DOHH2 (cell line): ENCODE data around the gene UBR1.
"Not testable (repeated sequence)": the region's sequence is repeated elsewhere in the genome, so short reads cannot be mapped to it uniquely, and the experiment has no call there.

Source experiments
- H3F3A ChIP-seq: fragments of 200-600 bp; sonication (generic), shearing (Covaris generic); 2 replicates; pipeline ENCODE4 v1.6.0; 2016; ENCODE audit warnings: antibody characterized with exemption, mild to moderate bottlenecking; ENCODE audit not compliant: control insufficient read depth, insufficient read depth
- H3K27ac ChIP-seq: fragments of 200-600 bp; sonication (generic); 2 replicates; pipeline ENCODE4 v1.5.1; 2014; ENCODE audit warnings: low read depth, mild to moderate bottlenecking, low read length, moderate library complexity
- H3K27me3 ChIP-seq: fragments of 200-600 bp; sonication (generic); 2 replicates; pipeline ENCODE4 v1.6.1; 2014; ENCODE audit warnings: mild to moderate bottlenecking, low read length, mixed read lengths; ENCODE audit not compliant: control insufficient read depth
- H3K36me3 ChIP-seq: fragments of 200-600 bp; sonication (generic); 2 replicates; pipeline ENCODE4 v1.6.1; 2014; ENCODE audit warnings: mild to moderate bottlenecking, low read length, moderate library complexity, mixed read lengths; ENCODE audit not compliant: control insufficient read depth
- H3K4me1 ChIP-seq: fragments of 200-600 bp; sonication (generic); 2 replicates; pipeline ENCODE4 v1.6.1; 2014; ENCODE audit warnings: mild to moderate bottlenecking, low read length, mixed read lengths; ENCODE audit not compliant: control insufficient read depth
- H3K4me2 ChIP-seq: fragments of 200-600 bp; sonication (generic); 2 replicates; pipeline ENCODE4 v1.6.0; 2014; ENCODE audit warnings: mild to moderate bottlenecking, low read length, moderate library complexity
- H3K4me3 ChIP-seq: fragments of 200-600 bp; sonication (generic); 2 replicates; pipeline ENCODE4 v1.5.1; 2014; ENCODE audit warnings: mild to moderate bottlenecking, low read length, mixed read lengths
- H3K79me2 ChIP-seq: fragments of 200-600 bp; sonication (generic); 2 replicates; pipeline ENCODE4 v1.6.1; 2014; ENCODE audit warnings: mild to moderate bottlenecking, low read length, mixed read lengths; ENCODE audit not compliant: control insufficient read depth
- H3K9me2 ChIP-seq: fragments of 200-600 bp; sonication (generic); replicated peaks from 2 replicates; pipeline ENCODE4 v1.6.1; 2014; ENCODE audit warnings: mild to moderate bottlenecking, low read length, mixed read lengths; ENCODE audit not compliant: control insufficient read depth
- H3K9me3 ChIP-seq: fragments of 200-600 bp; sonication (generic); 2 replicates; pipeline ENCODE4 v1.6.1; 2014; ENCODE audit warnings: antibody characterized with exemption, low read length, mixed read lengths; ENCODE audit not compliant: control insufficient read depth, insufficient read depth
- H4K20me1 ChIP-seq: fragments of 200-600 bp; sonication (generic); 2 replicates; pipeline ENCODE4 v1.6.0; 2014; ENCODE audit warnings: low read depth, mild to moderate bottlenecking, antibody characterized with exemption, low read length, moderate library complexity; ENCODE audit not compliant: control insufficient read depth, insufficient read depth
- EZH2phosphoT487 ChIP-seq: fragments of 200-600 bp; sonication (generic); IDR thresholded peaks from 2 replicates; pipeline ENCODE4 v1.6.1; 2017; ENCODE audit warnings: borderline replicate concordance, mild to moderate bottlenecking, antibody characterized with exemption, low read length, moderate library complexity, mixed read lengths
- TF ChIP-seq, protein P1 (sequence below): fragments of 200-600 bp; sonication (generic); IDR thresholded peaks from one replicate; pipeline ENCODE4 v1.5.1; 2014; ENCODE audit warnings: antibody characterized with exemption, mild to moderate bottlenecking, low read depth, low read length; ENCODE audit not compliant: poor library complexity, severe bottlenecking

The UBR1 gene

DNA sequence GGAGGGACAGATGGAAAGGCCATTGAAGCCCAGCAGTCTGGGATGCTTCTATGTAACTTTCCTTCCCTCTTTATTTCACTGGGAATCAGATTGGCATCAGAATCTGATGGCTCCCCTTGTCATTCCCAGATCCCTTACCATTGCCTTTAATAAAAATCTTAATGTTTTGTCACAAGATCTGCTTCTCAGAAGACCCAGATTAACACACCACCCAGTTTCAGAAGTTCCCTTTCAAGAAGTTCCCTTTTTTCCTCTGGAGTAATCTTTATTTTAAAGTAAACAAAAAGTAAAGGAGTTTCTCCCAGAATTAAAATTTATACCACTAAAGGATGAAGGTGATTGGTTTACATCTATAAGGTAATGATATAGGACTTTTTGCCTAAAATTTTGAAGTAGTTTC is 76.4 kb downstream of the UBR1 start:
- 0 out of 2 replicates have a peak, but pooled peaks cover 2% of the 10 kb centered on the region for H3F3A ChIP-seq
- no peaks in the 10 kb centered on the region for H3K79me2 ChIP-seq
- no peak overlapping the region for H3K27ac ChIP-seq
- no peak overlapping the region for H3K4me3 ChIP-seq
- no peaks in the 10 kb centered on the region for H3K27me3 ChIP-seq
- H3K36me3 ChIP-seq = peaks cover 57% of the 10 kb centered on the region
- no peaks in the 10 kb centered on the region for H3K9me3 ChIP-seq
- no peaks in the 10 kb centered on the region for H3K9me2 ChIP-seq
- no peaks in the 10 kb centered on the region for H3K4me1 ChIP-seq
- H3K4me2 ChIP-seq = no peak overlapping the region
- H4K20me1 ChIP-seq = no peaks in the 10 kb centered on the region
- no peak for TF ChIP-seq EZH2phosphoT487
- TF ChIP-seq, protein P1, sequence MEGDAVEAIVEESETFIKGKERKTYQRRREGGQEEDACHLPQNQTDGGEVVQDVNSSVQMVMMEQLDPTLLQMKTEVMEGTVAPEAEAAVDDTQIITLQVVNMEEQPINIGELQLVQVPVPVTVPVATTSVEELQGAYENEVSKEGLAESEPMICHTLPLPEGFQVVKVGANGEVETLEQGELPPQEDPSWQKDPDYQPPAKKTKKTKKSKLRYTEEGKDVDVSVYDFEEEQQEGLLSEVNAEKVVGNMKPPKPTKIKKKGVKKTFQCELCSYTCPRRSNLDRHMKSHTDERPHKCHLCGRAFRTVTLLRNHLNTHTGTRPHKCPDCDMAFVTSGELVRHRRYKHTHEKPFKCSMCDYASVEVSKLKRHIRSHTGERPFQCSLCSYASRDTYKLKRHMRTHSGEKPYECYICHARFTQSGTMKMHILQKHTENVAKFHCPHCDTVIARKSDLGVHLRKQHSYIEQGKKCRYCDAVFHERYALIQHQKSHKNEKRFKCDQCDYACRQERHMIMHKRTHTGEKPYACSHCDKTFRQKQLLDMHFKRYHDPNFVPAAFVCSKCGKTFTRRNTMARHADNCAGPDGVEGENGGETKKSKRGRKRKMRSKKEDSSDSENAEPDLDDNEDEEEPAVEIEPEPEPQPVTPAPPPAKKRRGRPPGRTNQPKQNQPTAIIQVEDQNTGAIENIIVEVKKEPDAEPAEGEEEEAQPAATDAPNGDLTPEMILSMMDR = no peak

DNA sequence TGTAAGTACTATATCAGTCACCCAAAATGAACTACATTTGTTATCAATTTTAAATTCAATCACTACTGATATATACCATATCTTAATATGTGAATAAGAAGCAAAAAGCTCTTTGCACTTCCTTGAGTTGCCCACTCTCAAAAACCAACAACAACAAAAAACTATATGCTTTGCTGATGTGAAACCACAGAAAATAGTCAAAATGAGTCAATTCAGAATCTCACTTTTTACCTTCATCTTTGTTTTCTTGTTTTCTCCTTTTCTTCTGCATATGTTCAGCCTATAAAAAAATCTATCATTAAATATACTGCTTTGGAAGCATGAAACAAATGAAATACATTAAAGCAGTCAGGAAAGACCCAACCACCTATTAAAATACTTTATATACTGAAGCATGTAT is 80.7 kb downstream of the UBR1 start:
- Histone ChIP-seq H3K4me1 (no peaks in the 10 kb centered on the region), H3K36me3 (peaks cover 63% of the 10 kb centered on the region)
- TF ChIP-seq, protein P1 = no peak
- no peak for TF ChIP-seq EZH2phosphoT487

DNA sequence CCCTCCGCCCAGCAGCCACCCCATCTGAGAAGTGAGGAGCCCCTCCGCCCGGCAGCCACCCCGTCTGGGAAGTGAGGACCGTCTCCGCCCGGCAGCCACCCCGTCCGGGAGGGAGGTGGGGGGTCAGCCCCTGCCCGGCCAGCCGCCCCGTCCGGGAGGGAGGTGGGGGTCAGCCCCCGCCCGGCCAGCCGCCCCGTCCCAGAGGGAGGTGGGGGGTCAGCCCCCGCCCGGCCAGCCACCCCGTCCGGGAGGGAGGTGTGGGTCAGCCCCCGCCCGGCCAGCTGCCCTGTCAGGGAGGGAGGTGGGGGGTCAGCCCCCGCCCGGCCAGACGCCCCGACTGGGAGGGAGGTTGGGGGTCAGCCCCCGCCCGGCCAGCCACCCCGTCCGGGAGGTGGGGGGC is 91.2 kb downstream of the UBR1 start:
- H3K4me3 ChIP-seq, H4K20me1 ChIP-seq, H3K27me3 ChIP-seq, H3K4me1 ChIP-seq, H3K9me3 ChIP-seq, H3K79me2 ChIP-seq, H3K4me2 ChIP-seq, H3K9me2 ChIP-seq, H3F3A ChIP-seq, H3K27ac ChIP-seq: not testable (repeated sequence)
- H3K36me3 ChIP-seq = peaks cover 31% of the 10 kb centered on the region

More for the DNA sequence above, 80.7 kb downstream of the UBR1 start:
- H4K20me1 ChIP-seq = no peaks in the 10 kb centered on the region
- H3K4me2 ChIP-seq = no peak overlapping the region
- no peaks in the 10 kb centered on the region for H3K27me3 ChIP-seq
- no peaks in the 10 kb centered on the region for H3K9me2 ChIP-seq
- no peaks in the 10 kb centered on the region for H3F3A ChIP-seq
- no peaks in the 10 kb centered on the region for H3K79me2 ChIP-seq
- no peak overlapping the region for H3K27ac ChIP-seq
- no peak overlapping the region for H3K4me3 ChIP-seq
- no peaks in the 10 kb centered on the region for H3K9me3 ChIP-seq

DNA sequence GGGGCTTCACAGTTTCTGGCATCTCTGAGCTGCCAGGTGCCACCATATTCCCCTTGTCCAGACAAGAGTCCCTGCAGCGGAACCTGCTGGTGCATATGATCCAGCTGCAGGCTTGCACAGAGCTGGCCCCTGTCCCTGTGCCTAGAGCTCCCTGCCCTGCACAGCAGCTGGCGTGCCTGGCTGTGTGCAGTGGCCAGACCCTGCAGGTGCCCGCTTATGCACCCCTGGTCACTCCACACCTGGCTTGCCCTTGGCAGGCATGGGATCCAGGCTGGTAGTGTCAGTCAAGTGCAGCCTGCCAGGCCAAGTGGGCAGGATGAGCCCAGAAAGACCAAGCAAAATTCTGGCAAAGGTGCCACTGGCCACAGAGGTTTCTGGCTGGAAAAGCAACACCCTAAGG is 96.6 kb downstream of the UBR1 start:
- no peaks in the 10 kb centered on the region for H3K4me1 ChIP-seq
- no peak overlapping the region for H3K27ac ChIP-seq
- no peak overlapping the region for H3K4me3 ChIP-seq

More for the DNA sequence above, 96.6 kb downstream of the UBR1 start:
- H3K36me3 ChIP-seq = peaks cover 46% of the 10 kb centered on the region
- no peaks in the 10 kb centered on the region for H3K79me2 ChIP-seq
- no peaks in the 10 kb centered on the region for H4K20me1 ChIP-seq
- H3K27me3 ChIP-seq = no peaks in the 10 kb centered on the region
- no peaks in the 10 kb centered on the region for H3F3A ChIP-seq
- no peaks in the 10 kb centered on the region for H3K9me2 ChIP-seq
- peaks cover 15% of the 10 kb centered on the region for H3K9me3 ChIP-seq
- TF ChIP-seq, protein P1 = no peak
- H3K4me2 ChIP-seq = no peak overlapping the region
